Adipocyte (in vitro differentiated cells): ENCODE results near the gene GIMAP6.
"Not testable (repeated sequence)": the region's sequence is repeated elsewhere in the genome, so short reads cannot be mapped to it uniquely, and the experiment has no call there.

Experiments
- DNase-seq: peaks from one replicate; pipeline ENCODE4 v3.0.0-alpha.2; 2015; ENCODE audit warnings: low read depth
- H3K27me3 ChIP-seq: replicated peaks from 2 replicates; pipeline ENCODE4 v1.7.0; 2013; ENCODE audit warnings: mild to moderate bottlenecking, low read length, moderate library complexity; ENCODE audit not compliant: control insufficient read depth, insufficient read depth
- H3K36me3 ChIP-seq: 2 replicates; pipeline ENCODE4 v1.7.0; 2013; ENCODE audit warnings: low read length, mild to moderate bottlenecking, moderate library complexity; ENCODE audit not compliant: control insufficient read depth, insufficient read depth, severe bottlenecking
- H3K4me1 ChIP-seq: 2 replicates; pipeline ENCODE4 v1.7.0; 2013; ENCODE audit warnings: mild to moderate bottlenecking, low read length, moderate library complexity; ENCODE audit not compliant: control insufficient read depth, insufficient read depth
- H3K4me3 ChIP-seq: 2 replicates; pipeline ENCODE4 v1.7.0; 2013; ENCODE audit warnings: mild to moderate bottlenecking, low read length, moderate library complexity
- H3K9ac ChIP-seq: 2 replicates; pipeline ENCODE4 v1.7.0; 2013; ENCODE audit warnings: mild to moderate bottlenecking, low read length, moderate library complexity
- H3K9me3 ChIP-seq: 2 replicates; pipeline ENCODE4 v1.7.0; 2013; ENCODE audit warnings: mild to moderate bottlenecking, low read length, moderate library complexity; ENCODE audit not compliant: control insufficient read depth

GIMAP6 gene

DNA sequence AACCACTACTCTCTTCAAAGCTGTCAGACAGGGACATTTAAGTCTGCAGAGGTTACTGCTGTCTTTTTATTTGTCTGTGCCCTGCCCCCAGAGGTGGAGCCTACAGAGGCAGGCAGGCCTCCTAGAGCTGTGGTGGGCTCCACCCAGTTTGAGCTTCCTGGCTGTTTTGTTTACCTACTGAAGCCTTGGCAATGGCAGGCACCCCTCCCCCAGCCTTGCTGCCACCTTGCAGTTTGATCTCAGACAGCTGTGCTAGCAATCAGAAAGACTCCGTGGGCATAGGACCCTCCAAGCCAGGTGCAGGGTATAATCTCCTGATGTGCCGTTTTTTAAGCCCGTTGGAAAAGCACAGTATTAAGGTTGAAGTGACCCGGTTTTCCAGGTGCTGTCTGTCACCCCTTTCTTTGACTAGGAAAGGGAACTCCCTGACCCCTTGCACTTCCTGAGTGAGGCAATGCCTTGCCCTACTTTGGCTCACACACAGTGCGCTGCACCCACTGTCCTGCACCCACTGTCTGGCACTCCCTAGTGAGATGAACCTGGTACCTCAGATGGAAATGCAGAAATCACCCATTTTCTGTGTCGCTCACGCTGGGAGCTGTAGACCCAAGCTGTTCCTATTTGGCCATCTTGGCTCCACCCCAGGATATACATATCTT, 52.1 kb downstream of the GIMAP6 start:
- not testable (repeated sequence) for H3K9ac ChIP-seq, H3K36me3 ChIP-seq, H3K4me1 ChIP-seq, DNase-seq, H3K9me3 ChIP-seq, H3K27me3 ChIP-seq, H3K4me3 ChIP-seq
